ENCODE measurements around the gene PFN4. TPM values are rescaled to one million over a fixed set of nuclear protein-coding genes. Genes with fewer than 3 reads are reported as not detected.
"Not testable (repeated sequence)": the region's sequence is repeated elsewhere in the genome, so short reads cannot be mapped to it uniquely, and the experiment has no call there.

The PFN4 gene
- total RNA-seq, 3 donors from 2014 or later = not detected

DNA sequence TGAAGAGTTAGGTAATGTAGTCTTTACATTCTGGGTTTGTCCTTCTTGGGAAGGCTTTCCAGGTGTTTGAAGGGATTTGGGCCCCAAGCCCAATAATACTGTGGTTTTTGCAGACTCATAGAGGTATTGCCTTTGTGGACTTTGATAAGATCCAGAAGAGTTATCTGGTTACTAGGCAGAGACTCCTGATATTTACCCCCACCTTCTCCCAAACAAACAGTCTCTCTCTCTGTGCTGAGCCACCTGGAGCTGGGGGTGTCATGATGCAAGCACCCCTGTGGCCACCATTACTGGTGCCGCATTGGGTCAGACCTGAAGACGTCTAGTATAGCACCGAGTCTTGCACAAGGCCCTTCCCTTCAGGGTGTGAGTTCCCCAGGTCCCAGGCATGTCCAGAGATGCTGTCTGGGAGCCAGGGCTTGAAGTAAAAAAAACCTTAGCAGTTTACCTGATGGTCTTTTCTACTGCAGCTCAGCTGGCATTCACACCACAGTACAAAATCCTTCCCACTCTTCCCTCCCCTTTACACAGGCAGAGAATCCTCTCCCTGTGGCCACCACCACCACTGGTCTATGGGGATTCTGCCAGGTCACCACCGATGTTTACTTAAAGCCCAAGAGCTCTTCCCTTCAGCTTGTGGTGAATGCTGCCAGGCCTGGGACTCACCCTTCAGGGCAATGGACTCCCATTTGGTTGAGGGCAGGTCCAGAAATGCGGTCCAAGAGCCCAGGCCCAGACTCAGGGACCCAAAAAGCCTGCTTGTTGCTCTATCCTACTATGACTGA lies 29.5 kb upstream of the PFN4 start:
- intact Hi-C loops (cut with DNase I, micrococcal nuclease) = no loop called here
- Histone ChIP-seq H3K9me3 (peaks cover 6% of the 10 kb centered on the region), H3K4me1 (ENCODE audit: low read depth) (no peaks in the 10 kb centered on the region), H3K4me3 (no peak overlapping the region), H3K36me3 (ENCODE audit: low read depth) (no peaks in the 10 kb centered on the region)
- ATAC-seq (no peak), DNase-seq (no peak)
- TF ChIP-seq CTCF (IDR thresholded peaks at IDR 0.05) = no peak

DNA sequence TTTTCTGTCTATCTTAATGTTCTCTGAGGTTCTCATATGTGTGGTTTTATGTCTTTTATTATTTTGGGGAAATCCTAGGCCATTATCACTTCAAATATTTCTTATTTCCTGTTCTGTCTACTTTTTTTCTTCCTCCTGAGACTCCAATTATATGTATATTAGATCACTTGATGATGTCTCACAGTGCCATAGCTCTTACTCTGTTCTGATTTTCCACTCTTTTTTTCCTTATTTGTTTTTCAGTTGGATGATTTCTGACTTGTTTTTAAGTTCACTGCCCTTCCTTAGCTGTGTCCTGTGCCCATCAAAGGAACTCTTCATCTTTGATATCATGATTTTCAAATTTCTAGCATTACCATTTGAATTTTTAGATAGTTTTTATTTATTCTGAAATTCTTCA lies 24.2 kb upstream of the PFN4 start:
- TF ChIP-seq CTCF (IDR thresholded peaks at IDR 0.05) = no peak

GRCh38 chr2:24140305-24140704 lies 17.2 kb upstream of the PFN4 start:
- H3K36me3 ChIP-seq (ENCODE audit: low read depth); H3K9me3 ChIP-seq; H3K4me1 ChIP-seq (ENCODE audit: low read depth); intact Hi-C loops (cut with DNase I, micrococcal nuclease); ATAC-seq; DNase-seq; H3K4me3 ChIP-seq: not testable (repeated sequence)

More for the DNA sequence above, 24.2 kb upstream of the PFN4 start:
- no peaks in the 10 kb centered on the region for H3K36me3 ChIP-seq (ENCODE audit: low read depth)
- H3K4me3 ChIP-seq = no peak overlapping the region
- H3K9me3 ChIP-seq = peaks cover 10% of the 10 kb centered on the region
- DNase-seq = no peak
- H3K4me1 ChIP-seq (ENCODE audit: low read depth) = no peaks in the 10 kb centered on the region
- intact Hi-C loops (cut with DNase I, micrococcal nuclease) = no loop called here
- no peak for ATAC-seq

DNA sequence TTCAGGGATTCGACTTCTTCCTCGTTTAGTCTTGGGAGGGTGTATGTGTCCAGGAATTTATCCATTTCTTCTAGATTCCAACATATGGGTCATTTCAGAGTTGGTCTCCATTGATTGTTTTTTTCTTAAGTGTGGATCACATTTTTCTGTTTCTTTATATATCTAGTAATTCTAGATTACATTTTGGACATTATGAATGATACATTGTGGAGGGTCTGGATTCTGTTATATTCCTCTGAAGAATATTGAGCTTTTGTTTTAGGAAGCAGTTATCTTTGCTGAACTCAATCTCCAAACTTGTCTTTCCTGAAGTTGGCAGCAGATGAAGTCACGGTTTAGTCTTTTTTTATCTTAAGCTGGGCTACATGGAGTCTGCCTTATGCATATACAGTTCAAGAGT lies 9.4 kb upstream of the PFN4 start:
- Histone ChIP-seq H3K36me3 (ENCODE audit: low read depth) (no peaks in the 10 kb centered on the region), H3K9me3 (no peaks in the 10 kb centered on the region), H3K4me3 (no peak overlapping the region), H3K4me1 (ENCODE audit: low read depth) (no peaks in the 10 kb centered on the region)
- DNase-seq = no peak
- TF ChIP-seq CTCF (IDR thresholded peaks at IDR 0.05) = no peak
- intact Hi-C loops (cut with DNase I, micrococcal nuclease) = no loop called here
- no peak for ATAC-seq

GRCh38 chr2:24125956-24126355 lies 2.8 kb upstream of the PFN4 start:
- ATAC-seq (no peak), DNase-seq (no peak)
- H3K4me1 ChIP-seq (ENCODE audit: low read depth) = peaks cover 3% of the 10 kb centered on the region
- no peak for TF ChIP-seq CTCF (IDR thresholded peaks at IDR 0.05)
- no peak overlapping the region for H3K4me3 ChIP-seq
- H3K9me3 ChIP-seq = no peaks in the 10 kb centered on the region
- intact Hi-C loops (cut with DNase I, micrococcal nuclease) = no loop called here
- no peaks in the 10 kb centered on the region for H3K36me3 ChIP-seq (ENCODE audit: low read depth)

DNA sequence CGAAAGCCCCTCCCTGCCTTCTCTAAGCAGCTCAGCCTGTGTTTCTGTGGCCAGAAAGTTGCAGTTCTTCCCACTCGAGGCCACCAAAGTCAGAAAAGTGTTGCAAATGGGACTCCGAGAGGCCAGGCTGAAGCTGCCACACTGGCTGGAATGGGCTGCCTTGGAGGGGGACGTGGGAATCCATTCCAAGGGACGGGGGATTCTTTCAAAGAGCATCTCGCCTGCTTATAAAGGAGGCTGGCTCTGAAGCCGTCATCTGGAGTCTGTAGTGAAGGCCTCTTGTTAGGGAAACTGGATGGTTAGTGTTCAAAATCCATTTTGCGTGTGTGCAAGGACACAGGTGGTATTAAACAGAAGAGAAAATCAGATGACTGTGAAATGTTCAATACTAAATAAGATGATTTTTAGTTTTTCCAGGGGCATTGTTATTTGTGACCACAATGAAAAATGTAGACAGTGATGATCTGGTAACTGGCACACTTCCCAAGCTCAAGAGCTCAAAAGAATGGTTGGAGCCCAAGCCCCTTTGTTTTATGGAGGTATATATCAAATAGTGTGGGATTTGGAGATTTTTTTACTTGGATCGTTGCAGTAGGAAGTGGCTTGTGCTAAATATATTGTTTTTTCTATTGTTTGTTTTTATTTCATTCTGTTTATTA lies 917 bp upstream of the PFN4 start:
- H3K4me1 ChIP-seq (ENCODE audit: low read depth) = peaks cover 3% of the 10 kb centered on the region
- intact Hi-C loops (cut with DNase I, micrococcal nuclease) = no loop called here
- no peaks in the 10 kb centered on the region for H3K9me3 ChIP-seq
- H3K4me3 ChIP-seq = peak overlapping the region; percentile 53
- H3K36me3 ChIP-seq (ENCODE audit: low read depth) = no peaks in the 10 kb centered on the region
- DNase-seq (no peak), ATAC-seq (peak; percentile 7)
- TF ChIP-seq CTCF (IDR thresholded peaks at IDR 0.05) = no peak

All from mucosa of descending colon (tissue), 3 donors.